Body of pancreas (tissue), 4 donors: ENCODE measurements around the gene UTP11. TPM values are rescaled to one million over a fixed set of nuclear protein-coding genes. Genes with fewer than 3 reads are reported as not detected.

Experiments used
- ATAC-seq: fragments of 150-250 bp; one replicate; pipeline ENCODE4 v1.9.1; 2016
- DNase-seq, 4 donors: peaks; one replicate each; pipeline ENCODE4 v3.0.0-alpha.2; 2019
- H3K27ac ChIP-seq, 4 donors: fragments of 200-600 bp; sonication (generic); 1 replicate in 3 of 4; 2 replicates in 1 of 4; pipeline versions ENCODE4 v1.5.1 to v1.6.1; 2016 to 2019; ENCODE audit warnings: mild to moderate bottlenecking in 1 of 4, mixed read lengths in 1 of 4, moderate library complexity in 1 of 4
- H3K27me3 ChIP-seq, 2 donors: fragments of 200-600 bp; sonication (generic); one replicate each; pipeline ENCODE4 v1.6.0; 2016; ENCODE audit warnings: mild to moderate bottlenecking in 1 of 2
- H3K36me3 ChIP-seq, 2 donors: fragments of 200-600 bp; sonication (generic); replicated peaks in 1 of 2; 2 replicates each; pipeline ENCODE4 v1.5.1; 2016; ENCODE audit warnings: low read depth in 2 of 2; ENCODE audit not compliant: insufficient read depth in 1 of 2
- H3K4me1 ChIP-seq: fragments of 200-600 bp; sonication (generic); one replicate; pipeline ENCODE4 v1.6.0; 2016
- H3K4me3 ChIP-seq, 2 donors: fragments of 200-600 bp; sonication (generic); 1 replicate in 1 of 2; 2 replicates in 1 of 2; pipeline ENCODE4 v1.5.1; 2016 to 2019
- H3K9me3 ChIP-seq, 3 donors: fragments of 200-600 bp; sonication (generic); 1 replicate in 2 of 3; 2 replicates in 1 of 3; pipeline ENCODE4 v1.5.1; 2016
- CTCF ChIP-seq, 7 experiments: fragments of 450-650 bp in 4 of 7; fragments of 200-600 bp in 3 of 7; sonication (generic) in 3 of 7; IDR thresholded peaks; one replicate each; pipeline ENCODE4 v1.5.1; 2016 to 2019; ENCODE audit warnings: antibody characterized with exemption in 7 of 7
- POLR2A ChIP-seq, 3 donors: fragments of 450-650 bp; IDR thresholded peaks; one replicate each; pipeline ENCODE4 v1.6.1; 2016; ENCODE audit warnings: antibody characterized with exemption in 3 of 3, mild to moderate bottlenecking in 2 of 3
- WGBS, 2 donors: methylation state at CpG; one replicate each; pipeline ENCODE4 v1.1.5; 2017; 5-methylcytosine and 5-hydroxymethylcytosine counted together
- intact Hi-C: fragments of 100-400 bp; cut with DNase I; formaldehyde crosslinking; loops from one replicate; pipeline ENCODE4 v1.15.1; 2023
- total RNA-seq, 2 donors: library from RNA; depleted of rRNA; stranded (reverse); fragments of >200 nt; gene quantifications; one replicate each; pipeline ENCODE4 v1.1.0, GENCODE V29; 2016

Gene UTP11
- total RNA-seq, 2 donors from 2014 or later = 10.9 to 13.2 TPM

GRCh38 chr1:38003261-38004250, 9.0 kb upstream of the UTP11 start:
- ATAC-seq = no peak
- no peak for TF ChIP-seq CTCF (IDR thresholded peaks at IDR 0.05)
- no peak for TF ChIP-seq POLR2A (IDR thresholded peaks at IDR 0.05)
- peaks cover 42% of the 10 kb centered on the region for H3K4me1 ChIP-seq
- H3K27ac ChIP-seq = no peak overlapping the region
- no peaks in the 10 kb centered on the region for H3K27me3 ChIP-seq
- H3K9me3 ChIP-seq = no peaks in the 10 kb centered on the region
- DNase-seq = peak in 1 of 4 donors; percentile 20
- WGBS, 2 donors = 75 to 87% methylated on average over 4 to 8 of the region's 8 CpGs
- intact Hi-C loops = no loop called here
- H3K36me3 ChIP-seq = no peaks in the 10 kb centered on the region
- no peak overlapping the region for H3K4me3 ChIP-seq

- 10 to 16% methylated on average over 22 to 26 of the region's 26 CpGs for WGBS, 2 donors
- no peak for TF ChIP-seq POLR2A (IDR thresholded peaks at IDR 0.05)
- no peak for TF ChIP-seq CTCF (IDR thresholded peaks at IDR 0.05)
- no peaks in the 10 kb centered on the region for H3K36me3 ChIP-seq
- intact Hi-C loops = no loop called here
- no peaks in the 10 kb centered on the region for H3K9me3 ChIP-seq
- peak overlapping the region; percentile 14 to 45 for H3K4me3 ChIP-seq
- peak overlapping the region in 3 of 4 donors; percentile 5 to 45 (median 28) for H3K27ac ChIP-seq
- peaks cover 33% of the 10 kb centered on the region for H3K4me1 ChIP-seq
- DNase-seq (peak in 1 of 4 donors; percentile 15), ATAC-seq (peak; percentile 15)
- no peaks in the 10 kb centered on the region for H3K27me3 ChIP-seq
Observed at GRCh38 chr1:38004284-38005108, 8.0 kb upstream of the UTP11 start.

- Histone ChIP-seq H3K36me3 (no peaks in the 10 kb centered on the region), H3K27ac (peak within 1 kb of the TSS in 3 of 4 donors; percentile 34 to 55 (median 45)), H3K27me3 (no peaks in the 10 kb centered on the region), H3K4me1 (peaks cover 24% of the 10 kb centered on the region), H3K4me3 (peak within 1 kb of the TSS; percentile 14 to 45), H3K9me3 (no peaks in the 10 kb centered on the region)
- no peak for TF ChIP-seq POLR2A (IDR thresholded peaks at IDR 0.05)
- no peak for TF ChIP-seq CTCF (IDR thresholded peaks at IDR 0.05)
- peak; percentile 66 to 85 (median 80) for DNase-seq
- WGBS, 2 donors = 2% methylated on average over 63 of the region's 83 CpGs; no CpG with 5 or more reads in 1 of the 2 donors
- intact Hi-C loops = no loop called here
- peak; percentile 83 for ATAC-seq
Observed at GRCh38 chr1:38005195-38006007, 7.1 kb upstream of the UTP11 start, which contains the start of gene FHL3. FHL3 (minus strand) TSS chr1:38005514; CDS start chr1:37999412, 6,102 bp downstream.

- 66 to 75% methylated on average over 8 to 12 of the region's 12 CpGs for WGBS, 2 donors
- DNase-seq (no peak), ATAC-seq (no peak)
- no peaks in the 10 kb centered on the region for H3K27me3 ChIP-seq
- no peak overlapping the region for H3K4me3 ChIP-seq
- intact Hi-C loops = no loop called here
- H3K27ac ChIP-seq = peak overlapping the region in 3 of 4 donors; percentile 34 to 55 (median 45)
- no peaks in the 10 kb centered on the region for H3K36me3 ChIP-seq
- H3K4me1 ChIP-seq = peaks cover 17% of the 10 kb centered on the region
- H3K9me3 ChIP-seq = no peaks in the 10 kb centered on the region
- TF ChIP-seq CTCF (IDR thresholded peaks at IDR 0.05) (no peak), POLR2A (IDR thresholded peaks at IDR 0.05) (no peak)
Observed at GRCh38 chr1:38006008-38006828, 6.3 kb upstream of the UTP11 start.
